OCI-LY1 (cell line): ENCODE data around the gene SNX24.

Experiments
- CTCF ChIP-seq: fragments of 200-600 bp; sonication (generic), shearing (Covaris generic); IDR thresholded peaks from 2 replicates; pipeline ENCODE4 v1.5.1; 2017; ENCODE audit warnings: mild to moderate bottlenecking, antibody characterized with exemption, low read length, moderate library complexity, mixed read lengths
- EZH2 ChIP-seq: fragments of 200-600 bp; sonication (generic), shearing (Covaris generic); IDR thresholded peaks from 2 replicates; pipeline ENCODE4 v1.8.0; 2017; ENCODE audit warnings: borderline replicate concordance, mixed run types, mild to moderate bottlenecking, antibody characterized with exemption, low read length, moderate library complexity, mixed read lengths

- TF ChIP-seq CTCF (no peak), EZH2 (no peak)
Measured at GRCh38 chr5:122965111-122965510, 119.7 kb downstream of the SNX24 start.
